GM23338 (cell line): ENCODE measurements around the gene PER3. TPM values are rescaled to one million over a fixed set of nuclear protein-coding genes. Genes with fewer than 3 reads are reported as not detected.

ENCODE experiments used
- ATAC-seq: fragments of 200-7000 bp; cut with Tn5 transposase; 3 replicates; pipeline ENCODE4 v1.9.1; 2020
- DNase-seq: peaks from one replicate; pipeline ENCODE4 v3.0.0-alpha.2; 2015; ENCODE audit warnings: low spot score
- H2AFZ ChIP-seq: fragments of 200-600 bp; sonication (generic); 2 replicates; pipeline ENCODE4 v1.8.0; 2016; ENCODE audit warnings: antibody characterized with exemption, mild to moderate bottlenecking, moderate library complexity
- H3F3A ChIP-seq: fragments of 200-600 bp; sonication (generic); replicated peaks from 2 replicates; pipeline ENCODE4 v1.8.0; 2017; ENCODE audit warnings: antibody characterized with exemption, mixed run types, low read depth
- H3K27ac ChIP-seq: fragments of 200-600 bp; sonication (generic); 2 replicates; pipeline ENCODE4 v1.6.1; 2016; ENCODE audit warnings: low read depth
- H3K27me3 ChIP-seq: fragments of 200-600 bp; sonication (generic); 2 replicates; pipeline ENCODE4 v1.8.0; 2016; ENCODE audit warnings: mild to moderate bottlenecking, mixed run types, moderate library complexity; ENCODE audit not compliant: insufficient read depth
- H3K36me3 ChIP-seq: fragments of 200-600 bp; sonication (generic); 2 replicates; pipeline ENCODE4 v1.8.0; 2016; ENCODE audit warnings: mild to moderate bottlenecking; ENCODE audit not compliant: insufficient read depth
- H3K4me1 ChIP-seq: fragments of 200-600 bp; sonication (generic); 2 replicates; pipeline ENCODE4 v1.8.0; 2016; ENCODE audit warnings: mild to moderate bottlenecking, moderate library complexity; ENCODE audit not compliant: insufficient read depth
- H3K4me2 ChIP-seq: fragments of 200-600 bp; sonication (generic); 2 replicates; pipeline ENCODE4 v1.7.1; 2017; ENCODE audit warnings: mixed run types
- H3K4me3 ChIP-seq: fragments of 200-600 bp; sonication (generic); 2 replicates; pipeline ENCODE4 v1.6.1; 2016; ENCODE audit warnings: mixed run types
- H3K79me2 ChIP-seq: fragments of 200-600 bp; sonication (generic); replicated peaks from 2 replicates; pipeline ENCODE4 v1.8.0; 2017; ENCODE audit warnings: mild to moderate bottlenecking; ENCODE audit not compliant: insufficient read depth
- H3K9me2 ChIP-seq: fragments of 200-600 bp; sonication (generic); 2 replicates; pipeline ENCODE4 v1.8.0; 2017; ENCODE audit not compliant: insufficient read depth
- H4K20me1 ChIP-seq: fragments of 200-600 bp; sonication (generic); replicated peaks from 2 replicates; pipeline ENCODE4 v1.8.0; 2017; ENCODE audit warnings: mild to moderate bottlenecking; ENCODE audit not compliant: insufficient read depth
- H3K27ac Mint-ChIP-seq: 2 replicates; pipeline ENCODE4 v1.8.0; 2020; ENCODE audit warnings: inconsistent platforms, mild to moderate bottlenecking, moderate library complexity, mixed read lengths
- H3K27me3 Mint-ChIP-seq: 3 replicates; pipeline ENCODE4 v1.8.0; 2022; ENCODE audit warnings: low read depth, mild to moderate bottlenecking, moderate library complexity, mixed read lengths, inconsistent platforms; ENCODE audit not compliant: insufficient read depth, poor library complexity
- H3K36me3 Mint-ChIP-seq: 3 replicates; pipeline ENCODE4 v1.8.0; 2021; ENCODE audit warnings: low read depth, mild to moderate bottlenecking, inconsistent platforms, moderate library complexity, mixed read lengths
- H3K4me1 Mint-ChIP-seq: 3 replicates; pipeline ENCODE4 v1.8.0; 2020; ENCODE audit warnings: mild to moderate bottlenecking, inconsistent platforms, mixed read lengths
- H3K4me3 Mint-ChIP-seq: 3 replicates; pipeline ENCODE4 v1.8.0; 2021; ENCODE audit warnings: moderate library complexity, mild to moderate bottlenecking, inconsistent platforms, mixed read lengths
- H3K9me3 Mint-ChIP-seq: 3 replicates; pipeline ENCODE4 v1.8.0; 2020; ENCODE audit warnings: moderate library complexity, mild to moderate bottlenecking, inconsistent platforms, mixed read lengths
- CREB1 ChIP-seq: fragments of 250-450 bp; sonication (Bioruptor Pico); IDR thresholded peaks from 2 replicates; pipeline ENCODE4 v1.5.0; 2020; ENCODE audit warnings: low read depth, mild to moderate bottlenecking, moderate library complexity
- CTCF ChIP-seq, 2 experiments: fragments of 200-600 bp in 1 of 2; sonication (generic) in 1 of 2; conservative IDR thresholded peaks; 2 replicates each; pipeline versions ENCODE4 v1.5.1 to v1.6.1; 2016 to 2017; ENCODE audit warnings: antibody characterized with exemption in 2 of 2, low read depth in 2 of 2, mild to moderate bottlenecking in 2 of 2, moderate library complexity in 1 of 2
- EZH2phosphoT487 ChIP-seq: fragments of 200-600 bp; sonication (generic); IDR thresholded peaks from one replicate; pipeline ENCODE4 v1.8.1; 2018; ENCODE audit warnings: antibody characterized with exemption; ENCODE audit not compliant: unreplicated experiment
- JUNB ChIP-seq: IDR thresholded peaks from one replicate; pipeline ENCODE4 v1.6.1; 2016; ENCODE audit warnings: antibody characterized with exemption; ENCODE audit not compliant: unreplicated experiment
- NANOG ChIP-seq: IDR thresholded peaks from 2 replicates; pipeline ENCODE4 v1.6.1; 2016; ENCODE audit warnings: antibody characterized with exemption, borderline replicate concordance
- POLR2AphosphoS5 ChIP-seq: IDR thresholded peaks from 2 replicates; pipeline ENCODE4 v1.6.1; 2016; ENCODE audit warnings: antibody characterized with exemption, low read depth
- STAT1 ChIP-seq: IDR thresholded peaks from one replicate; pipeline ENCODE4 v1.6.1; 2016; ENCODE audit warnings: antibody characterized with exemption; ENCODE audit not compliant: unreplicated experiment
- ZNF331 ChIP-seq: fragments of 250-450 bp; sonication (Bioruptor Pico); IDR thresholded peaks from 2 replicates; pipeline ENCODE4 v1.5.0; 2020; ENCODE audit warnings: low read depth, mild to moderate bottlenecking, moderate library complexity
- polyA plus RNA-seq: library from polyadenylated mRNA; unstranded; fragments of >200 nt; fragmentation: Nextera tagmentation; extraction: Ambion mirVana; gene quantifications from 2 replicates; pipeline ENCODE4 v1.2.1, GENCODE V29; 2016
- total RNA-seq: library from RNA; depleted of rRNA; stranded (reverse); fragments of >200 nt; shearing (Covaris generic); gene quantifications from 2 replicates; pipeline ENCODE4 v1.2.3, GENCODE V29; 2014

The PER3 gene
- total and polyA plus RNA-seq, 2 experiments from 2014 or later: 6.1 to 16.4 TPM

GRCh38 chr1:7755448-7755847 is 28.6 kb upstream of the PER3 start:
- Mint-ChIP-seq H3K27me3 (no peaks in the 10 kb centered on the region), H3K4me1 (peaks cover 26% of the 10 kb centered on the region), H3K4me3 (no peak overlapping the region), H3K36me3 (no peaks in the 10 kb centered on the region), H3K27ac (no peak overlapping the region), H3K9me3 (no peaks in the 10 kb centered on the region)
- H3K27ac ChIP-seq: no peak overlapping the region
- DNase-seq (peak; percentile 65), ATAC-seq (peak; percentile 49)
- no peaks in the 10 kb centered on the region for H3K36me3 ChIP-seq
- no peak overlapping the region for H2AFZ ChIP-seq
- no peaks in the 10 kb centered on the region for H4K20me1 ChIP-seq
- H3K4me1 ChIP-seq: peaks cover 11% of the 10 kb centered on the region
- H3K27me3 ChIP-seq: no peaks in the 10 kb centered on the region
- no peak for TF ChIP-seq STAT1
- TF ChIP-seq CTCF (conservative IDR thresholded peaks at IDR 0.05; ENCODE audit: low read depth in 2 of 2): peak; percentile 47 to 66
- no peak overlapping the region for H3K4me3 ChIP-seq
- no peaks in the 10 kb centered on the region for H3F3A ChIP-seq
- no peaks in the 10 kb centered on the region for H3K79me2 ChIP-seq
- no peaks in the 10 kb centered on the region for H3K9me2 ChIP-seq
- no peak overlapping the region for H3K4me2 ChIP-seq

DNA sequence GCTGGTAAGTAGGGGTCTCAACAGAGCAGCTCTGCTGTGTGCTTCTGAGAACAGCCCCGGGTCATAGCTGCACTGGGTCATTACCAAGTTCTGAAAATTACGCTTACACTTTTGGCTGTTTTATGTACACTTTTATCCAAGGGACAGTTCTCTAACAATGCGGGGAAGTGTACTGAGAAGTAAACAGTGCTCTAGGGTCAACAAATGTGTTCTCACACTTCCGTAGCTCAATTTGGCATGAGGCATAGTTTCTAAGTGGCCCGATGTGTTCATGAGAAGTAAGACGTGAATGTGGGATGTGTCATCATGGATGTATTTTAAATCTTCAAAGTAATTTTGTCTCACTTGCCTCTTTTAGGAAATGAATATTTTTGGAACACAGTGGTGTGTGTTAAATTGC is 23.8 kb upstream of the PER3 start:
- ATAC-seq (no peak), DNase-seq (no peak)
- Histone ChIP-seq H4K20me1 (no peaks in the 10 kb centered on the region), H3K4me1 (peaks cover 7% of the 10 kb centered on the region), H3K4me3 (no peak overlapping the region), H3F3A (no peaks in the 10 kb centered on the region), H3K79me2 (no peaks in the 10 kb centered on the region), H3K4me2 (no peak overlapping the region), H3K9me2 (no peaks in the 10 kb centered on the region), H3K36me3 (no peaks in the 10 kb centered on the region), H3K27ac (no peak overlapping the region), H3K27me3 (no peaks in the 10 kb centered on the region), H2AFZ (no peak overlapping the region)
- H3K4me1 Mint-ChIP-seq: peaks cover 8% of the 10 kb centered on the region
- H3K36me3 Mint-ChIP-seq: no peaks in the 10 kb centered on the region
- no peaks in the 10 kb centered on the region for H3K27me3 Mint-ChIP-seq
- H3K4me3 Mint-ChIP-seq: no peak overlapping the region
- TF ChIP-seq POLR2AphosphoS5 (no peak), STAT1 (no peak), JUNB (no peak), EZH2phosphoT487 (no peak), CREB1 (CRISPR knock-in tag) (no peak), CTCF (conservative IDR thresholded peaks at IDR 0.05; ENCODE audit: low read depth in 2 of 2) (no peak)
- H3K9me3 Mint-ChIP-seq: no peaks in the 10 kb centered on the region
- H3K27ac Mint-ChIP-seq: no peak overlapping the region; the same call in 1 of the 2 replicates

DNA sequence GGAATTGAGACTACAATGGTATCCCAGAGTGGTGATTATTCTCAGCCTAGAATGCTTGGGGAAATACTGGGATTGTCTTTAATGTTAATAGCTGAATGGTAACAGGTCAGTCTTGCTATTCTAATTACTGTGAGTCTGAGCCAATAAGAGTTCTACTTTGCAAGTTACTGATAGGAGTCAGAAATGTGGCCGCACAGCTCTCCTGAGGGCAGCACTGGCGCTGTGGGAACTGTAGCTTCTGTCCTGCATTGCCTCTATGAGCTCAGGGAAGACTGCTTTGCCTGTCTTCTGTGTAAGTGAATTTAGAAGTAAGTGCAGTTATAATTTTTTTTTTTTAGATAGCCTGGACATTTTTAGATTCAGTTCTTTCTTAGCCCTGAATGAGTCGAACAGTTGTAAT is 23.0 kb upstream of the PER3 start:
- no peaks in the 10 kb centered on the region for H3K9me3 Mint-ChIP-seq
- TF ChIP-seq ZNF331 (CRISPR knock-in tag) (no peak), NANOG (no peak), POLR2AphosphoS5 (no peak)
- ATAC-seq: no peak; the same call in 2 of the 3 replicates

More for the DNA sequence above, 23.0 kb upstream of the PER3 start:
- Mint-ChIP-seq H3K36me3 (no peaks in the 10 kb centered on the region), H3K4me1 (peaks cover 2% of the 10 kb centered on the region; the same call in 1 of the 3 replicates), H3K27ac (no peak overlapping the region), H3K27me3 (no peaks in the 10 kb centered on the region), H3K4me3 (no peak overlapping the region)
- Histone ChIP-seq H3K4me3 (no peak overlapping the region), H2AFZ (no peak overlapping the region), H3K9me2 (no peaks in the 10 kb centered on the region), H3K27me3 (no peaks in the 10 kb centered on the region), H3K36me3 (no peaks in the 10 kb centered on the region), H3K4me1 (peaks cover 2% of the 10 kb centered on the region), H3K79me2 (no peaks in the 10 kb centered on the region), H3K27ac (no peak overlapping the region), H3K4me2 (no peak overlapping the region), H3F3A (no peaks in the 10 kb centered on the region), H4K20me1 (no peaks in the 10 kb centered on the region)
- DNase-seq: peak; percentile 18
